ENCODE measurements around the gene CCL4L2.
"Not testable (repeated sequence)": the region's sequence is repeated elsewhere in the genome, so short reads cannot be mapped to it uniquely, and the experiment has no call there.

The CCL4L2 gene

GRCh38 chr17:36221581-36222100 lies 10.8 kb downstream of the CCL4L2 start:
- not testable (repeated sequence) for DNase-seq (ENCODE audit: low read depth, low spot score)

DNA sequence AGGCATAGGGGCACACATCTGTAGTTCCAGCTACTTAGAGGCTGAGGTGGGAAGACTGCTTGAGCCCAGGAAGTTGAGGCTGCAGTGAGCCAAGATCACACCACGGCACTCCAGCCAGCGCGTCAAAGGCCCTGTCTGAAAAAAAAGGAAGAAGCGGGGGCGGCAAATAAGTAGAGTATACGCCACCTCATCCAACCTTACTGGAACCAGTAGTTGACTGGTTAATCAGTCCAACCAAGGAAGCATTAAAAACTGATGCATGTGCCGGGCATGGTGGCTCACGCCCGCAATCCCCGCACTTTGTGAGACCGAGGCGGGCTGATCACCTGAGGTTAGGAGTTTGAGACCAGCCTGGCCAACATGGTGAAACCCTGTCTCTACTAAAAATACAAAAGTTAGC lies 12.1 kb downstream of the CCL4L2 start:
- DNase-seq (ENCODE audit: low read depth, low spot score): not testable (repeated sequence)

DNA sequence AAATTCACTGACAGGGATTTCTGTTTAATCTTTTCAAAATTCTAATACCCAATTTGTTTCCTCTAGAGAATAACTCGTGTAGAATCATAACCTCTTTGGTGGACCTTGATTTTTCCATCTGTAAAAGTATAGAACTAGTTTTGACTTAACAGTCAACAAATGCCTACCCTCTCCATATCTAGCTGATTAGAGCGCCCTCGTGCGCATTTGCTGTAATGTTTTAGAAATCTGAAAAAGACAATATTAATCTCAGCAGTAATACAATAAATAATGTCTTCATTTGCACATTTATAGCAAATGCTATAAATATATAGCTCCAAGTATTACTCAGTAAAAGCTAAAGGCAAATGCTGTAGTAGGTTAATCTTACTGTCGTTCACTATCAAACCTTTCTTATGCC lies 18.8 kb downstream of the CCL4L2 start:
- DNase-seq (ENCODE audit: low read depth, low spot score): not testable (repeated sequence)

DNA sequence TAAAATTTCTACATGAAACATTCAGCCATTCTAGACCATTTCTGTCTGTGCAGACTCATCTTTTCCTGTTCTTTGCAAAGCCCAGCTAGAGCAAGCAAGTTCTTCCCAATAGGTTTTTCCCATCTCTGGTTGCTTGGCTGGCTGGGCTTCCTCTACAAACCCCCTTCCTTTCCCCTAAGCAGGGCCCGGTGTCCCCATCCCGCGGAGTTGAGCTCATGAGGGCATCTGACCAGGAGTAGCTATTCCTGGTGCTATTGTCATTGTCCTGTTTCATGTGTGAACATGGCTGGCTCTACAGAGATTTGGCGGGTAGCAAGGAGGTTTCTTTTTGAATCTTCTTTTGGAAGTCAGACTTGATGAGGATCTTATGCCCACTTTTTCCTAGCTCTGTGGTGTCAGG lies 31.2 kb downstream of the CCL4L2 start:
- DNase-seq (ENCODE audit: low read depth, low spot score): not testable (repeated sequence)
